IPS DF 4.7 (cell line): ENCODE measurements around the gene CST7.
A peak's percentile ranks its signal among the peaks of the same experiment; 100 is the strongest.

Experiments used
- DNase-seq: peaks from one replicate; pipeline ENCODE4 v3.0.0-alpha.2; 2013; ENCODE audit warnings: low spot score; ENCODE audit errors: extremely low read depth

Gene CST7

GRCh38 chr20:24984961-24985640 is 36.0 kb downstream of the CST7 start:
- DNase-seq, result no peak

GRCh38 chr20:24985802-24986201 is 36.7 kb downstream of the CST7 start:
- no peak for DNase-seq

- no peak for DNase-seq
These were observed 37.5 kb downstream of the CST7 start for GRCh38 chr20:24986436-24987015.

GRCh38 chr20:24987244-24987643 is 38.2 kb downstream of the CST7 start:
- DNase-seq, result no peak

- DNase-seq, result no peak
These were observed 39.1 kb downstream of the CST7 start for GRCh38 chr20:24987873-24988835.

GRCh38 chr20:24989162-24989561 is 40.1 kb downstream of the CST7 start:
- no peak for DNase-seq

- no peak for DNase-seq
These were observed 41.8 kb downstream of the CST7 start for GRCh38 chr20:24990810-24991252.

GRCh38 chr20:24991897-24992486 is 42.9 kb downstream of the CST7 start:
- no peak for DNase-seq

GRCh38 chr20:24992487-24993205 is 43.6 kb downstream of the CST7 start, which contains the start of gene APMAP:
Gene APMAP (minus strand): TSS chr20:24992751. CDS start chr20:24992688, 63 bp downstream.
- DNase-seq, result no peak

GRCh38 chr20:24993337-24994185 is 44.5 kb downstream of the CST7 start:
- DNase-seq, result no peak

- DNase-seq, result no peak
These were observed 45.1 kb downstream of the CST7 start for GRCh38 chr20:24994186-24994465.

GRCh38 chr20:24994470-24995368 is 45.6 kb downstream of the CST7 start:
- peak; percentile 66 for DNase-seq

GRCh38 chr20:24995741-24996448 is 46.8 kb downstream of the CST7 start:
- no peak for DNase-seq

- no peak for DNase-seq
These were observed 47.6 kb downstream of the CST7 start for GRCh38 chr20:24996449-24997377.

GRCh38 chr20:24998121-24998520 is 49.1 kb downstream of the CST7 start:
- no peak for DNase-seq

GRCh38 chr20:24998631-24999445 is 49.8 kb downstream of the CST7 start:
- DNase-seq, result no peak

GRCh38 chr20:24999568-24999967 is 50.5 kb downstream of the CST7 start:
- DNase-seq, result no peak
